Esophagus (tissue), 2 donors: ENCODE results near the gene TES. TPM values are rescaled to one million over a fixed set of nuclear protein-coding genes. Genes with fewer than 3 reads are reported as not detected.
"Not testable (repeated sequence)": the region's sequence is repeated elsewhere in the genome, so short reads cannot be mapped to it uniquely, and the experiment has no call there.

ENCODE experiments used
- H3K27ac ChIP-seq, 2 donors: one replicate each; pipeline ENCODE4 v1.5.1; 2013; ENCODE audit warnings: low read depth in 2 of 2, mild to moderate bottlenecking in 2 of 2, inconsistent platforms in 1 of 2, low read length in 1 of 2, moderate library complexity in 1 of 2
- H3K27me3 ChIP-seq, 2 donors: one replicate each; pipeline ENCODE4 v1.6.1; 2013; ENCODE audit warnings: low read length in 2 of 2, control low read depth in 1 of 2, mild to moderate bottlenecking in 1 of 2; ENCODE audit not compliant: insufficient read depth in 2 of 2, control insufficient read depth in 1 of 2
- H3K36me3 ChIP-seq, 2 donors: one replicate each; pipeline ENCODE4 v1.6.1; 2013; ENCODE audit warnings: low read length in 1 of 2; ENCODE audit not compliant: control insufficient read depth in 2 of 2, insufficient read depth in 2 of 2
- H3K4me1 ChIP-seq, 2 donors: one replicate each; pipeline ENCODE4 v1.6.1; 2013; ENCODE audit warnings: low read length in 1 of 2; ENCODE audit not compliant: control insufficient read depth in 2 of 2, insufficient read depth in 2 of 2
- H3K4me3 ChIP-seq, 2 donors: one replicate each; pipeline ENCODE4 v1.5.1; 2013; ENCODE audit warnings: low read length in 2 of 2, mild to moderate bottlenecking in 2 of 2, low read depth in 1 of 2, moderate library complexity in 1 of 2
- H3K9me3 ChIP-seq, 2 donors: one replicate each; pipeline ENCODE4 v1.6.1; 2013; ENCODE audit warnings: mild to moderate bottlenecking in 2 of 2, low read depth in 1 of 2, low read length in 1 of 2, moderate library complexity in 1 of 2; ENCODE audit not compliant: control insufficient read depth in 2 of 2, insufficient read depth in 1 of 2
- WGBS, 2 donors: extraction: QIAGEN DNeasy Blood & Tissue Kit; methylation state at CpG; one replicate each; pipeline ENCODE4 v1.1.7; 2013; 5-methylcytosine and 5-hydroxymethylcytosine counted together
- polyA plus RNA-seq, 2 donors: library from polyadenylated mRNA; stranded (reverse); fragments of 200-250 nt; gene quantifications; one replicate each; pipeline ENCODE4 v1.2.3, GENCODE V29; 2013
- donor health status: healthy with polysubstance abuse.
- donor health status: Bipolar disorder and iron deficiency.

TES gene
- polyA plus RNA-seq, 2 donors = 22.8 to 50.5 TPM

- 24 to 25% methylated on average over 2 of the region's 2 CpGs for WGBS, 2 donors
Measured at GRCh38 chr7:116236020-116236630, 25.8 kb downstream of the TES start.

GRCh38 chr7:116239020-116239419 lies 28.7 kb downstream of the TES start:
- no peak overlapping the region for H3K27ac ChIP-seq
- H3K4me3 ChIP-seq = no peak overlapping the region
- H3K9me3 ChIP-seq = no peaks in the 10 kb centered on the region
- 75 to 77% methylated on average over 3 of the region's 3 CpGs for WGBS, 2 donors
- no peaks in the 10 kb centered on the region for H3K27me3 ChIP-seq
- no peaks in the 10 kb centered on the region for H3K36me3 ChIP-seq
- H3K4me1 ChIP-seq = no peaks in the 10 kb centered on the region

More at GRCh38 chr7:116236020-116236630, 25.8 kb downstream of the TES start:
- no peaks in the 10 kb centered on the region for H3K27me3 ChIP-seq
- peaks cover 0 to 2% of the 10 kb centered on the region in 2 donors for H3K4me1 ChIP-seq
- no peaks in the 10 kb centered on the region for H3K9me3 ChIP-seq
- no peak overlapping the region for H3K27ac ChIP-seq
- H3K36me3 ChIP-seq = no peaks in the 10 kb centered on the region
- H3K4me3 ChIP-seq = no peak overlapping the region

GRCh38 chr7:116239434-116239833 lies 29.1 kb downstream of the TES start:
- no peak overlapping the region for H3K27ac ChIP-seq

GRCh38 chr7:116240024-116240668 lies 29.8 kb downstream of the TES start:
- no peaks in the 10 kb centered on the region for H3K4me1 ChIP-seq
- H3K36me3 ChIP-seq = peaks cover 2% of the 10 kb centered on the region in 2 donors
- no peaks in the 10 kb centered on the region for H3K27me3 ChIP-seq
- H3K4me3 ChIP-seq = no peak overlapping the region
- H3K27ac ChIP-seq = peak overlapping the region in 1 of 2 donors; percentile 13
- peaks cover 3 to 7% of the 10 kb centered on the region in 2 donors for H3K9me3 ChIP-seq
- 75 to 84% methylated on average over 4 of the region's 4 CpGs for WGBS, 2 donors

More at GRCh38 chr7:116239434-116239833, 29.1 kb downstream of the TES start:
- H3K4me1 ChIP-seq = no peaks in the 10 kb centered on the region
- no peaks in the 10 kb centered on the region for H3K36me3 ChIP-seq
- H3K27me3 ChIP-seq = no peaks in the 10 kb centered on the region
- peaks cover 1 to 2% of the 10 kb centered on the region in 2 donors for H3K9me3 ChIP-seq
- 70 to 78% methylated on average over 2 of the region's 2 CpGs for WGBS, 2 donors
- H3K4me3 ChIP-seq = no peak overlapping the region

GRCh38 chr7:116241291-116241690 lies 31.0 kb downstream of the TES start:
- H3K9me3 ChIP-seq = peaks cover 3 to 7% of the 10 kb centered on the region in 2 donors
- no peaks in the 10 kb centered on the region for H3K4me1 ChIP-seq
- no peaks in the 10 kb centered on the region for H3K27me3 ChIP-seq
- H3K4me3 ChIP-seq = no peak overlapping the region
- no peak overlapping the region for H3K27ac ChIP-seq
- H3K36me3 ChIP-seq = peaks cover 2% of the 10 kb centered on the region in 2 donors

- no peaks in the 10 kb centered on the region for H3K27me3 ChIP-seq
- H3K27ac ChIP-seq = no peak overlapping the region
- no peaks in the 10 kb centered on the region for H3K4me1 ChIP-seq
- peaks cover 3 to 7% of the 10 kb centered on the region in 2 donors for H3K9me3 ChIP-seq
- H3K4me3 ChIP-seq = no peak overlapping the region
- WGBS, 2 donors = 76 to 88% methylated on average over 1 of the region's 1 CpG
- peaks cover 2% of the 10 kb centered on the region in 2 donors for H3K36me3 ChIP-seq
Measured at GRCh38 chr7:116242178-116242577, 31.8 kb downstream of the TES start.

- Histone ChIP-seq H3K4me3 (no peak overlapping the region), H3K36me3 (peaks cover 2% of the 10 kb centered on the region in 2 donors), H3K9me3 (peaks cover 3 to 7% of the 10 kb centered on the region in 2 donors), H3K4me1 (no peaks in the 10 kb centered on the region), H3K27me3 (no peaks in the 10 kb centered on the region), H3K27ac (no peak overlapping the region)
Measured at GRCh38 chr7:116242759-116243158, 32.4 kb downstream of the TES start.

- H3K9me3 ChIP-seq, H3K27ac ChIP-seq, H3K27me3 ChIP-seq, H3K4me1 ChIP-seq, H3K36me3 ChIP-seq, H3K4me3 ChIP-seq: not testable (repeated sequence)
- WGBS, 2 donors = 94 to 96% methylated on average over 5 of the region's 5 CpGs
Measured at GRCh38 chr7:116244803-116245202, 34.5 kb downstream of the TES start.

GRCh38 chr7:116246357-116246756 lies 36.0 kb downstream of the TES start:
- WGBS, 2 donors = 83 to 98% methylated on average over 1 of the region's 1 CpG
- H3K9me3 ChIP-seq = peaks cover 3 to 7% of the 10 kb centered on the region in 2 donors
- no peaks in the 10 kb centered on the region for H3K27me3 ChIP-seq
- H3K36me3 ChIP-seq = peaks cover 4 to 6% of the 10 kb centered on the region in 2 donors
- no peak overlapping the region for H3K27ac ChIP-seq
- no peak overlapping the region for H3K4me3 ChIP-seq
- no peaks in the 10 kb centered on the region for H3K4me1 ChIP-seq
